HG02840 (cell line): Measurements from ENCODE around the gene CNTLN.
"Not testable (repeated sequence)": the region's sequence is repeated elsewhere in the genome, so short reads cannot be mapped to it uniquely, and the experiment has no call there.

Experiments used
- ATAC-seq: cut with Tn5 transposase; IDR thresholded peaks from one replicate; pipeline ENCODE4 v1.9.1; 2021; ENCODE audit warnings: mild to moderate bottlenecking, moderate library complexity, moderate number of reproducible peaks; ENCODE audit not compliant: unreplicated experiment, low FRiP score

Gene CNTLN

GRCh38 chr9:17291766-17292165, 156.9 kb downstream of the CNTLN start:
- ATAC-seq, result no peak

- no peak for ATAC-seq
Observed at GRCh38 chr9:17293685-17294084, 158.8 kb downstream of the CNTLN start.

GRCh38 chr9:17294822-17295624, 160.2 kb downstream of the CNTLN start:
- no peak for ATAC-seq

- no peak for ATAC-seq
Observed at GRCh38 chr9:17315341-17315740, 180.5 kb downstream of the CNTLN start.

GRCh38 chr9:17318821-17319320, 184.0 kb downstream of the CNTLN start:
- ATAC-seq, result no peak

- no peak for ATAC-seq
Observed at GRCh38 chr9:17319864-17320263, 185.0 kb downstream of the CNTLN start.

GRCh38 chr9:17322882-17323864, 188.3 kb downstream of the CNTLN start:
- ATAC-seq, result no peak

GRCh38 chr9:17328331-17328730, 193.5 kb downstream of the CNTLN start:
- no peak for ATAC-seq

GRCh38 chr9:17330097-17330496, 195.3 kb downstream of the CNTLN start:
- no peak for ATAC-seq

- no peak for ATAC-seq
Observed at GRCh38 chr9:17332115-17332514, 197.3 kb downstream of the CNTLN start.

GRCh38 chr9:17339156-17339555, 204.3 kb downstream of the CNTLN start:
- ATAC-seq, result no peak

GRCh38 chr9:17342696-17343095, 207.9 kb downstream of the CNTLN start:
- ATAC-seq, result no peak

- ATAC-seq, result no peak
Observed at GRCh38 chr9:17349831-17350230, 215.0 kb downstream of the CNTLN start.

- ATAC-seq, result not testable (repeated sequence)
Observed at GRCh38 chr9:17354006-17354405, 219.2 kb downstream of the CNTLN start.

GRCh38 chr9:17361378-17361777, 226.5 kb downstream of the CNTLN start:
- no peak for ATAC-seq

- no peak for ATAC-seq
Observed at GRCh38 chr9:17367035-17367434, 232.2 kb downstream of the CNTLN start.

GRCh38 chr9:17380126-17380861, 245.5 kb downstream of the CNTLN start:
- ATAC-seq, result no peak

- no peak for ATAC-seq
Observed at GRCh38 chr9:17387565-17387964, 252.7 kb downstream of the CNTLN start.

- ATAC-seq, result no peak
Observed at GRCh38 chr9:17389026-17389425, 254.2 kb downstream of the CNTLN start.

- ATAC-seq, result no peak
Observed at GRCh38 chr9:17394881-17395510, 260.2 kb downstream of the CNTLN start.
